Fibroblast of the conjunctiva (primary cell): ENCODE data around the gene ZNF606.

ENCODE experiments used
- DNase-seq: peaks from one replicate; pipeline ENCODE4 v3.0.0-alpha.2; 2010; ENCODE audit warnings: low read depth

The ZNF606 gene

GRCh38 chr19:57927587-57927986 is 75.0 kb downstream of the ZNF606 start:
- DNase-seq, result no peak
